SK-N-MC (cell line): ENCODE results near the gene AIF1L.

Experiments
- EZH2 ChIP-seq: fragments of 200-600 bp; sonication (generic); IDR thresholded peaks from one replicate; pipeline ENCODE4 v1.6.1; 2017; ENCODE audit warnings: antibody characterized with exemption
- POLR2AphosphoS5 ChIP-seq: IDR thresholded peaks from 2 replicates; pipeline ENCODE4 v1.6.1; 2012; ENCODE audit warnings: mild to moderate bottlenecking, low read depth, low read length, borderline replicate concordance

- TF ChIP-seq EZH2 (no peak), POLR2AphosphoS5 (no peak)
Observed at GRCh38 chr9:131153595-131153994, 57.3 kb downstream of the AIF1L start.
